ENCODE measurements around the gene FAM170B.

Gene FAM170B

DNA sequence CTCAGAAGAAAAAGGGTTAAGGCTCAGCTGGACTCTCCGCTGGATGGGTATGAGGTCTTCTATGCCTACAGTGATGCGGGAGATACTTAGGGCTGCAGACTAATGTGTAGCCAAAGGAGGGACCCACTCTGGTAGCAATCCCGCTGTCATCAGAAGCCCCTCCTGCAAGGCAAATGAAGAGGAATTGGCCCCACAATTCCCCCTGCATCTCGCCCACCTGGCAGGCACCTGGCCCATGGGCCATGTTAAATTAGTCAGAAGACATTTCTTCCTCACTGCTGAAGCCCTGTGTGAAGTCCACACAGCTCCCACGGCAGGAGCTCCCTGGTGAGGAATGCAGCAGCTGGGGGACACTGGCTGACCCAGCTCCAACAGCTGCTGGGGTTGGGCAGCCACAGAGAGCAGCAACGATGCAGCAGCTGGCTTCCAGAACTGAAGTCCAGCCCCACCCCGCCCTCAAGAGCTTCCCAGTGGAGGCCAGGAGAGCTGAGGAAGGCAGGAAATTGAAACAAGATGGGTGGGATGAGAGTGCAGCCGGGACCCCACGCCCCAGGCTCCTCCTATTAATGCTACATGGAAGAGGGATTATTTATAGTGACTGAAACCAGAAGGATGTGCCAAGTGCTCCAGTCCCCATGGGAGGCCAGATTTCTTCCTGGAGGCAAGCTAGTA is 24.0 kb downstream of the FAM170B start:
- H2BK5ac ChIP-seq (ENCODE audit: low read length) = no peak overlapping the region
- no peak overlapping the region for H3K18ac ChIP-seq (ENCODE audit: low read length)
- peaks cover 0 to 2% (median 0%) of the 10 kb centered on the region in 3 experiments for H3K27me3 ChIP-seq (ENCODE audit: control insufficient read depth in 3 of 3, insufficient read depth in 3 of 3, low read depth in 1 of 3, low read length in 3 of 3)
- no peak overlapping the region for H3K4me2 ChIP-seq (ENCODE audit: insufficient read depth, low read length, poor library complexity, severe bottlenecking)
- H2BK15ac ChIP-seq (ENCODE audit: low read length) = no peak overlapping the region
- no peak overlapping the region for H3K23ac ChIP-seq (ENCODE audit: low read depth, low read length, poor library complexity)
- peaks cover 1 to 2% of the 10 kb centered on the region in 2 donors for H3K4me1 ChIP-seq (ENCODE audit: control insufficient read depth in 2 of 2, insufficient read depth in 1 of 2, low read depth in 1 of 2, low read length in 2 of 2)
- no peaks in the 10 kb centered on the region for H3K9me3 ChIP-seq (replicated peaks in 1 of 2; ENCODE audit: control insufficient read depth in 2 of 2, insufficient read depth in 1 of 2, low read depth in 1 of 2, low read length in 2 of 2)
- H3K9ac ChIP-seq (ENCODE audit: low read depth, low read length, poor library complexity) = no peak overlapping the region
- no peak overlapping the region for H2BK120ac ChIP-seq (ENCODE audit: low read depth, low read length)
- no peak overlapping the region for H2AFZ ChIP-seq (ENCODE audit: low read length)
- no peak overlapping the region for H2BK12ac ChIP-seq (ENCODE audit: low read length)
- no CpG with 5 or more reads among the region's 9 CpGs for WGBS, 2 donors (ENCODE audit: extremely low coverage in 2 of 2, insufficient read length in 2 of 2, insufficient replicate concordance in 1 of 2)
- H4K8ac ChIP-seq (ENCODE audit: low read depth, low read length) = no peak overlapping the region
- no peak overlapping the region for H3K4me3 ChIP-seq (ENCODE audit: low read length in 2 of 2)
- H3K14ac ChIP-seq (ENCODE audit: low read length) = peak overlapping the region; percentile 1
- H3K79me1 ChIP-seq (ENCODE audit: low read depth, low read length) = no peaks in the 10 kb centered on the region
- no peak overlapping the region for H3K4ac ChIP-seq (ENCODE audit: low read length)
- no peak overlapping the region for H4K91ac ChIP-seq (ENCODE audit: low read depth, low read length, poor library complexity)
- H3K27ac ChIP-seq (replicated peaks; ENCODE audit: low read length) = no peak overlapping the region
- H3K36me3 ChIP-seq (replicated peaks in 1 of 2; ENCODE audit: control insufficient read depth in 2 of 2, insufficient read depth in 2 of 2, low read length in 2 of 2) = peaks cover 0 to 4% of the 10 kb centered on the region in 2 donors
- H2AK5ac ChIP-seq (ENCODE audit: low read depth, low read length) = no peak overlapping the region
- no peak for DNase-seq (ENCODE audit: low spot score)

DNA sequence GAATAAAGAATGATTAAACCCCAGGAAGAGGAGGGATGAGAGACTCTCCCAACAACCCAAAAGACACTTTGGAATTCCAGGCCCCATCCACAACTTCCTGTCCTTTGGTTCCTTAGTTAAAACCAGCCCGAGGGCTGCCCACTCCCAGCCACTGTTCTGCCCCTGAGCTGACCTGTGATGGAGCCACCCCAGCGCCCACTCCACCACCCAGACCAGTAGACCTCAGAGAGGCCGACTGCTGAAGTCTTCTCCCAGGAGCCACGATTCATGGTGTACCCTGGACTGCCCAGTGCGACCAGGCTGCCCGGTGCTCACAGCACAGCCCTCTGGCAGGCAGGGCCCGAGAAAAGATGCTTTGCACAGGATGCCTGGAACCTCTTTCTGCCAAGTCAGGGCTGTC is 25.2 kb downstream of the FAM170B start:
- H2AFZ ChIP-seq (ENCODE audit: low read length) = no peak overlapping the region
- no peak overlapping the region for H2AK5ac ChIP-seq (ENCODE audit: low read depth, low read length)
- no CpG with 5 or more reads among the region's 7 CpGs for WGBS, 2 donors (ENCODE audit: extremely low coverage in 2 of 2, insufficient read length in 2 of 2, insufficient replicate concordance in 1 of 2)
- peak overlapping the region; percentile 42 for H3K18ac ChIP-seq (ENCODE audit: low read length)
- no peak for DNase-seq (ENCODE audit: low spot score)
- H2BK12ac ChIP-seq (ENCODE audit: low read length) = no peak overlapping the region
- no peaks in the 10 kb centered on the region for H3K4me1 ChIP-seq (ENCODE audit: control insufficient read depth in 2 of 2, insufficient read depth in 1 of 2, low read depth in 1 of 2, low read length in 2 of 2)
- no peaks in the 10 kb centered on the region for H3K9me3 ChIP-seq (replicated peaks in 1 of 2; ENCODE audit: control insufficient read depth in 2 of 2, insufficient read depth in 1 of 2, low read depth in 1 of 2, low read length in 2 of 2)
- no peak overlapping the region for H4K91ac ChIP-seq (ENCODE audit: low read depth, low read length, poor library complexity)
- no peak overlapping the region for H3K14ac ChIP-seq (ENCODE audit: low read length)
- H2BK15ac ChIP-seq (ENCODE audit: low read length) = no peak overlapping the region
- H3K9ac ChIP-seq (ENCODE audit: low read depth, low read length, poor library complexity) = no peak overlapping the region
- H2BK5ac ChIP-seq (ENCODE audit: low read length) = no peak overlapping the region
- no peak overlapping the region for H3K4me2 ChIP-seq (ENCODE audit: insufficient read depth, low read length, poor library complexity, severe bottlenecking)
- H2BK120ac ChIP-seq (ENCODE audit: low read depth, low read length) = no peak overlapping the region
- no peak overlapping the region for H3K4ac ChIP-seq (ENCODE audit: low read length)
- no peaks in the 10 kb centered on the region for H3K79me1 ChIP-seq (ENCODE audit: low read depth, low read length)
- H3K36me3 ChIP-seq (replicated peaks in 1 of 2; ENCODE audit: control insufficient read depth in 2 of 2, insufficient read depth in 2 of 2, low read length in 2 of 2) = peaks cover 0 to 4% of the 10 kb centered on the region in 2 donors
- H4K8ac ChIP-seq (ENCODE audit: low read depth, low read length) = no peak overlapping the region
- H3K23ac ChIP-seq (ENCODE audit: low read depth, low read length, poor library complexity) = no peak overlapping the region
- H3K27ac ChIP-seq (replicated peaks; ENCODE audit: low read length) = no peak overlapping the region
- no peaks in the 10 kb centered on the region for H3K27me3 ChIP-seq (ENCODE audit: control insufficient read depth in 3 of 3, insufficient read depth in 3 of 3, low read depth in 1 of 3, low read length in 3 of 3)
- H3K4me3 ChIP-seq (ENCODE audit: low read length in 2 of 2) = no peak overlapping the region

DNA sequence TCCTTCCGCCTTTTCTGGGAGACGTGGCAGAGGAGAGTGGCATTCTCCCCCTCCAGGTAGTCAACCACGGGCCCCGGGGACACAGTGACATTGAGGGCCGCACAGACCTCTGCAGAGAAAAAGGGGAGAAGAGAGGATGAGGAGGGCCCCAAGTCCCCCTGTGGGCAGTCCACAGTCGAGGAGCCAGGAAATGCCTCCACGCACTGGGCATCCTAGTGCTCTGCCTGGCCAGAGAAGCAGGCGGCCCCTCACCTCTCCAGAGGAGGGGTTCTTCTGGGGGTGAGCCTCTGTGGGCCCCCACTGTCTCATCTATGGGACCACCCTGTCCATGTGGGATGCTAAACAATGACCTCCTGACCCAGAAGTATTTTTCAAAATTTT is 25.9 kb downstream of the FAM170B start:
- no peak overlapping the region for H3K27ac ChIP-seq (replicated peaks; ENCODE audit: low read length)
- H3K4me3 ChIP-seq (ENCODE audit: low read length in 2 of 2) = no peak overlapping the region
- no peak overlapping the region for H2BK120ac ChIP-seq (ENCODE audit: low read depth, low read length)
- no peaks in the 10 kb centered on the region for H3K79me1 ChIP-seq (ENCODE audit: low read depth, low read length)
- H4K91ac ChIP-seq (ENCODE audit: low read depth, low read length, poor library complexity) = no peak overlapping the region
- DNase-seq (ENCODE audit: low spot score) = no peak
- no peak overlapping the region for H3K14ac ChIP-seq (ENCODE audit: low read length)
- no peak overlapping the region for H3K4ac ChIP-seq (ENCODE audit: low read length)
- no peaks in the 10 kb centered on the region for H3K9me3 ChIP-seq (replicated peaks in 1 of 2; ENCODE audit: control insufficient read depth in 2 of 2, insufficient read depth in 1 of 2, low read depth in 1 of 2, low read length in 2 of 2)
- no peak overlapping the region for H2AFZ ChIP-seq (ENCODE audit: low read length)
- H2BK15ac ChIP-seq (ENCODE audit: low read length) = no peak overlapping the region
- H2BK5ac ChIP-seq (ENCODE audit: low read length) = no peak overlapping the region
- H3K9ac ChIP-seq (ENCODE audit: low read depth, low read length, poor library complexity) = no peak overlapping the region
- H3K4me1 ChIP-seq (ENCODE audit: control insufficient read depth in 2 of 2, insufficient read depth in 1 of 2, low read depth in 1 of 2, low read length in 2 of 2) = no peaks in the 10 kb centered on the region
- H3K4me2 ChIP-seq (ENCODE audit: insufficient read depth, low read length, poor library complexity, severe bottlenecking) = no peak overlapping the region
- no CpG with 5 or more reads among the region's 8 CpGs for WGBS, 2 donors (ENCODE audit: extremely low coverage in 2 of 2, insufficient read length in 2 of 2, insufficient replicate concordance in 1 of 2)
- H3K23ac ChIP-seq (ENCODE audit: low read depth, low read length, poor library complexity) = no peak overlapping the region
- H2AK5ac ChIP-seq (ENCODE audit: low read depth, low read length) = no peak overlapping the region
- H3K18ac ChIP-seq (ENCODE audit: low read length) = no peak overlapping the region
- H3K36me3 ChIP-seq (replicated peaks in 1 of 2; ENCODE audit: control insufficient read depth in 2 of 2, insufficient read depth in 2 of 2, low read length in 2 of 2) = peaks cover 0 to 4% of the 10 kb centered on the region in 2 donors
- H2BK12ac ChIP-seq (ENCODE audit: low read length) = no peak overlapping the region
- H3K27me3 ChIP-seq (ENCODE audit: control insufficient read depth in 3 of 3, insufficient read depth in 3 of 3, low read depth in 1 of 3, low read length in 3 of 3) = no peaks in the 10 kb centered on the region
- no peak overlapping the region for H4K8ac ChIP-seq (ENCODE audit: low read depth, low read length)

DNA sequence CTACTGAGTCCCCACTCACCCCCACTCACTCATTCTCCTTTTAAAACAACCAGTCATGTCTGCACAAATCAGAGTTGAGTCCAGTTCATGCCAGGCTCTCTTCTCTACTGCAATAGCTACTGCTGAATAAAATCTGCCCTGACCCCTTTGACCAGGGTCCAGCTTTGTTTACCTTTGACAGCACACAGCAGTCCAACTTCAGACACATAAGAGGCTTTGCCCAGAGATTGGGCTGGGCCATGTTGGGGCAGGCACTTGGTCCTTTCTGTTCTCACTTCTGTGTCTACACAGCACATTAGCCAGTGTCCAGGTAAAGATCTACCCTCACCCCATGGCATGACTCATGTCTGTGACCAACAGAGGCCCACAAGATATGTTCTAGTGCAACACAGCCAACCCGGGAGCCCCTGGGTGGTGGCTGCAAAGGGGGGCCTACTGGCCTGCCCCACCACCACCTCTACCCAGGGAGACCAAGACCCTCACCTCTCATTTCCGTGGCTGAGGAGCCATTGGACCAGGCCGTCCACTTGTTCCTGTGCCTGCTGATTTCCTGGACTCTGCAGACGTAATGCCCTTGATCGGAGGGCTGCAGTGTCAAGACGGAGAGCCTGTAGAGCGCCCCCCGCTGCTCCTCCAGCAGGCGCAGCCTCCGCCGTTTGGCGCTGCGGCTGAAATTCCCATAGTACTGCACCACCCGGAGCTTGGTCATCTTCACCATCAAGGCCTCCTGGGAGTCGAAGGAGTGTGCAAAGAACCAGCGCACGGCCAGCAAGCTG is 26.5 kb downstream of the FAM170B start:
- Histone ChIP-seq H3K4me1 (ENCODE audit: control insufficient read depth in 2 of 2, insufficient read depth in 1 of 2, low read depth in 1 of 2, low read length in 2 of 2) (no peaks in the 10 kb centered on the region), H3K4me2 (ENCODE audit: insufficient read depth, low read length, poor library complexity, severe bottlenecking) (no peak overlapping the region), H3K36me3 (replicated peaks in 1 of 2; ENCODE audit: control insufficient read depth in 2 of 2, insufficient read depth in 2 of 2, low read length in 2 of 2) (peaks cover 0 to 4% of the 10 kb centered on the region in 2 donors), H3K14ac (ENCODE audit: low read length) (no peak overlapping the region), H3K9me3 (replicated peaks in 1 of 2; ENCODE audit: control insufficient read depth in 2 of 2, insufficient read depth in 1 of 2, low read depth in 1 of 2, low read length in 2 of 2) (no peaks in the 10 kb centered on the region), H3K4ac (ENCODE audit: low read length) (no peak overlapping the region), H3K9ac (ENCODE audit: low read depth, low read length, poor library complexity) (no peak overlapping the region), H2BK120ac (ENCODE audit: low read depth, low read length) (no peak overlapping the region), H2BK15ac (ENCODE audit: low read length) (no peak overlapping the region), H2BK5ac (ENCODE audit: low read length) (no peak overlapping the region), H2AFZ (ENCODE audit: low read length) (no peak overlapping the region), H3K4me3 (ENCODE audit: low read length in 2 of 2) (no peak overlapping the region), H3K27me3 (ENCODE audit: control insufficient read depth in 3 of 3, insufficient read depth in 3 of 3, low read depth in 1 of 3, low read length in 3 of 3) (no peaks in the 10 kb centered on the region), H3K27ac (replicated peaks; ENCODE audit: low read length) (no peak overlapping the region), H2AK5ac (ENCODE audit: low read depth, low read length) (peak overlapping the region; percentile 74), H4K91ac (ENCODE audit: low read depth, low read length, poor library complexity) (no peak overlapping the region), H3K18ac (ENCODE audit: low read length) (no peak overlapping the region), H3K79me1 (ENCODE audit: low read depth, low read length) (no peaks in the 10 kb centered on the region), H3K23ac (ENCODE audit: low read depth, low read length, poor library complexity) (no peak overlapping the region), H2BK12ac (ENCODE audit: low read length) (no peak overlapping the region), H4K8ac (ENCODE audit: low read depth, low read length) (no peak overlapping the region)
- WGBS, 2 donors (ENCODE audit: extremely low coverage in 2 of 2, insufficient read length in 2 of 2, insufficient replicate concordance in 1 of 2) = no CpG with 5 or more reads among the region's 17 CpGs
- no peak for DNase-seq (ENCODE audit: low spot score)
